IMR-90 (cell line): ENCODE results near the gene IL18BP. TPM values are rescaled to one million over a fixed set of nuclear protein-coding genes. Genes with fewer than 3 reads are reported as not detected.

ENCODE experiments used
- ATAC-seq: fragments of 200-7000 bp; cut with Tn5 transposase; 2 replicates; pipeline ENCODE4 v1.9.1; 2020; ENCODE audit warnings: low read depth, mild to moderate bottlenecking, moderate library complexity
- BruUV-seq: library from RNA; stranded (reverse); fragments of 400-500 nt; replicated peaks from 2 replicates; lab custom pipeline; 2021; lab: Mats Ljungman, UMichigan
- CTCF ChIA-PET: fragments of 300-600 bp; formaldehyde crosslinking; extraction: SDS; loops from one replicate; lab custom pipeline; 2021; ENCODE audit warnings: antibody characterized with exemption; lab: Yijun Ruan, JAX
- POLR2A ChIA-PET: fragments of 300-600 bp; sonication (Branson Sonifier 250); formaldehyde crosslinking; loops from one replicate; lab custom pipeline; 2022; ENCODE audit warnings: antibody characterized with exemption; ENCODE audit not compliant: unreplicated experiment; lab: Charles Lee
- DNase-seq: peaks from one replicate; pipeline ENCODE4 v3.0.0; 2013
- H2AFZ ChIP-seq: replicated peaks from 2 replicates; pipeline ENCODE3; 2013; ENCODE audit warnings: low read length, mild to moderate bottlenecking; ENCODE audit not compliant: poor library complexity
- H2AK5ac ChIP-seq: 2 replicates; pipeline ENCODE4 v1.6.1; 2013; ENCODE audit warnings: low read depth, low read length, inconsistent platforms
- H2AK9ac ChIP-seq: replicated peaks from 2 replicates; pipeline ENCODE3; 2013; ENCODE audit warnings: mild to moderate bottlenecking, low read depth, low read length, moderate library complexity; ENCODE audit not compliant: poor library complexity
- H2BK120ac ChIP-seq: 2 replicates; pipeline ENCODE4 v1.6.1; 2013; ENCODE audit warnings: low read depth, low read length, inconsistent platforms
- H2BK15ac ChIP-seq: 3 replicates; pipeline ENCODE4 v1.6.1; 2013; ENCODE audit warnings: low read depth, low read length, inconsistent platforms
- H2BK20ac ChIP-seq: 2 replicates; pipeline ENCODE4 v1.6.1; 2013; ENCODE audit warnings: low read depth, mild to moderate bottlenecking, inconsistent platforms, low read length, moderate library complexity
- H2BK5ac ChIP-seq: 2 replicates; pipeline ENCODE4 v1.6.1; 2013; ENCODE audit warnings: mild to moderate bottlenecking, low read depth, low read length, inconsistent platforms; ENCODE audit not compliant: poor library complexity, severe bottlenecking
- H3K14ac ChIP-seq: replicated peaks from 2 replicates; pipeline ENCODE4 v1.6.1; 2013; ENCODE audit warnings: low read depth, low read length, inconsistent platforms
- H3K18ac ChIP-seq: 2 replicates; pipeline ENCODE4 v1.6.1; 2013; ENCODE audit warnings: low read depth, low read length, control low read depth
- H3K23ac ChIP-seq: 2 replicates; pipeline ENCODE4 v1.6.1; 2013; ENCODE audit warnings: low read depth, low read length, inconsistent platforms
- H3K27ac ChIP-seq: 2 replicates; pipeline ENCODE4 v1.5.1; 2013; ENCODE audit warnings: mild to moderate bottlenecking, control low read depth, low read length; ENCODE audit not compliant: insufficient read depth
- H3K27me3 ChIP-seq: 2 replicates; pipeline ENCODE4 v1.6.1; 2013; ENCODE audit warnings: low read length; ENCODE audit not compliant: control insufficient read depth, insufficient read depth
- H3K36me3 ChIP-seq: 2 replicates; pipeline ENCODE4 v1.6.1; 2013; ENCODE audit warnings: low read length, mixed read lengths; ENCODE audit not compliant: control insufficient read depth, insufficient read depth
- H3K4ac ChIP-seq: 2 replicates; pipeline ENCODE4 v1.6.1; 2013; ENCODE audit warnings: low read depth, low read length, inconsistent platforms
- H3K4me1 ChIP-seq: 2 replicates; pipeline ENCODE4 v1.6.1; 2013; ENCODE audit warnings: low read length, mixed read lengths; ENCODE audit not compliant: control insufficient read depth, insufficient read depth
- H3K4me2 ChIP-seq: 2 replicates; pipeline ENCODE4 v1.6.1; 2013; ENCODE audit warnings: low read depth, mild to moderate bottlenecking, control low read depth, low read length, moderate library complexity
- H3K4me3 ChIP-seq: 2 replicates; pipeline ENCODE4 v1.5.1; 2013; ENCODE audit warnings: low read depth, mild to moderate bottlenecking, control low read depth, low read length, moderate library complexity; ENCODE audit not compliant: insufficient read depth
- H3K56ac ChIP-seq: 2 replicates; pipeline ENCODE4 v1.6.1; 2013; ENCODE audit warnings: low read length, inconsistent platforms; ENCODE audit not compliant: insufficient read depth; ENCODE audit errors: extremely low read depth
- H3K79me1 ChIP-seq, 2 experiments: 2 replicates each; pipeline ENCODE4 v1.6.1; 2013; ENCODE audit warnings: low read length in 2 of 2, inconsistent platforms in 1 of 2, low read depth in 1 of 2
- H3K9ac ChIP-seq: 2 replicates; pipeline ENCODE4 v1.6.1; 2013; ENCODE audit warnings: low read depth, low read length, control low read depth
- H3K9me1 ChIP-seq: 2 replicates; pipeline ENCODE4 v1.6.1; 2013; ENCODE audit warnings: low read length, inconsistent platforms; ENCODE audit not compliant: insufficient read depth
- H3K9me3 ChIP-seq: 2 replicates; pipeline ENCODE4 v1.6.1; 2013; ENCODE audit warnings: low read length; ENCODE audit not compliant: control insufficient read depth, insufficient read depth
- H4K20me1 ChIP-seq: 2 replicates; pipeline ENCODE4 v1.6.1; 2013; ENCODE audit warnings: low read length, inconsistent platforms; ENCODE audit not compliant: insufficient read depth
- H4K5ac ChIP-seq: 2 replicates; pipeline ENCODE4 v1.6.1; 2013; ENCODE audit warnings: mild to moderate bottlenecking, low read depth, low read length, control low read depth
- H4K8ac ChIP-seq, 2 experiments: 2 replicates each; pipeline ENCODE4 v1.6.1; 2013; ENCODE audit warnings: low read depth in 2 of 2, low read length in 2 of 2, control low read depth in 1 of 2, inconsistent platforms in 1 of 2
- H4K91ac ChIP-seq: 2 replicates; pipeline ENCODE4 v1.6.1; 2013; ENCODE audit warnings: low read depth, low read length, inconsistent platforms; ENCODE audit not compliant: insufficient read depth
- BHLHE40 ChIP-seq: fragments of 150-350 bp; IDR thresholded peaks from 2 replicates; pipeline ENCODE4 v1.6.1; 2016; ENCODE audit warnings: mild to moderate bottlenecking, low read depth, low read length
- CEBPB ChIP-seq: IDR thresholded peaks from 2 replicates; pipeline ENCODE4 v1.6.1; 2012; ENCODE audit warnings: low read depth, low read length, improper control_type of control experiment
- CHD1 ChIP-seq: IDR thresholded peaks from 2 replicates; pipeline ENCODE4 v1.6.1; 2012; ENCODE audit warnings: low read depth, low read length, improper control_type of control experiment
- FOS ChIP-seq: fragments of 150-350 bp; IDR thresholded peaks from 2 replicates; pipeline ENCODE4 v1.6.1; 2016; ENCODE audit warnings: low read depth, low read length
- MAFK ChIP-seq: IDR thresholded peaks from 2 replicates; pipeline ENCODE4 v1.6.1; 2012; ENCODE audit warnings: low read depth, low read length, improper control_type of control experiment
- MAZ ChIP-seq: IDR thresholded peaks from 2 replicates; pipeline ENCODE4 v1.6.1; 2012; ENCODE audit warnings: low read depth, mild to moderate bottlenecking, low read length, improper control_type of control experiment, moderate library complexity, borderline replicate concordance
- POLR2A ChIP-seq: IDR thresholded peaks from 2 replicates; pipeline ENCODE4 v1.6.1; 2012; ENCODE audit warnings: mild to moderate bottlenecking, low read depth, low read length
- RFX5 ChIP-seq: IDR thresholded peaks from 2 replicates; pipeline ENCODE4 v1.8.0; 2012; ENCODE audit warnings: low read depth, mild to moderate bottlenecking, low read length, moderate library complexity
- SMC3 ChIP-seq: fragments of 150-350 bp; IDR thresholded peaks from 2 replicates; pipeline ENCODE4 v1.6.1; 2016; ENCODE audit warnings: low read depth, mild to moderate bottlenecking, antibody characterized with exemption, low read length, moderate library complexity
- WGBS, 2 experiments: methylation state at CpG; one replicate each; pipeline versions ENCODE4 v1.1.5 to v1.1.7; 2013; ENCODE audit warnings: missing lambda C conversion rate in 2 of 2; ENCODE audit not compliant: insufficient read length in 1 of 2; ENCODE audit errors: extremely low coverage in 2 of 2; 5-methylcytosine and 5-hydroxymethylcytosine counted together
- dilution Hi-C: fragments of 300-500 bp; cut with HindIII; formaldehyde crosslinking; loops from one replicate; pipeline ENCODE4 v1.14.3; 2018; ENCODE audit warnings: low sequenced_read_pairs; ENCODE audit not compliant: unreplicated experiment
- in situ Hi-C: fragments of 300-500 bp; cut with MboI; formaldehyde crosslinking; loops from 3 replicates; pipeline ENCODE4 v1.14.3; 2019; ENCODE audit warnings: low sequenced_read_pairs, inconsistent platforms, mixed read lengths
- intact Hi-C: fragments of 100-400 bp; cut with micrococcal nuclease; formaldehyde crosslinking; loops from 2 replicates; pipeline ENCODE4 v1.10.0; 2022
- polyA plus RNA-seq, 3 experiments: library from polyadenylated mRNA; depleted of rRNA; stranded (reverse); fragments of >200 nt; gene quantifications; 2 replicates each; pipeline ENCODE4 v1.2.3, GENCODE V29; 2012; ENCODE audit warnings: low replicate concordance in 1 of 3
- total RNA-seq: library from RNA; depleted of rRNA; stranded (reverse); fragments of >200 nt; gene quantifications from 2 replicates; pipeline ENCODE4 v1.2.3, GENCODE V29; 2012
- TF ChIP-seq, protein P1 (sequence below): fragments of 150-350 bp; IDR thresholded peaks from 2 replicates; pipeline ENCODE4 v1.6.1; 2016; ENCODE audit warnings: low read depth, mild to moderate bottlenecking, low read length, moderate library complexity, borderline replicate concordance
- TF ChIP-seq, protein P2 (sequence below): conservative IDR thresholded peaks from 2 replicates; pipeline ENCODE4 v1.5.1; 2012; ENCODE audit warnings: mild to moderate bottlenecking, low read depth, low read length, improper control_type of control experiment
- TF ChIP-seq, protein P3 (sequence below): fragments of 150-350 bp; IDR thresholded peaks from 2 replicates; pipeline ENCODE4 v1.6.1; 2017; ENCODE audit warnings: mild to moderate bottlenecking, antibody characterized with exemption, low read length, low read depth

The IL18BP gene
- total and polyA plus RNA-seq, 2 of the 4 experiments (the other 2 are of a cell fraction) = 0.90 to 3.2 TPM

DNA sequence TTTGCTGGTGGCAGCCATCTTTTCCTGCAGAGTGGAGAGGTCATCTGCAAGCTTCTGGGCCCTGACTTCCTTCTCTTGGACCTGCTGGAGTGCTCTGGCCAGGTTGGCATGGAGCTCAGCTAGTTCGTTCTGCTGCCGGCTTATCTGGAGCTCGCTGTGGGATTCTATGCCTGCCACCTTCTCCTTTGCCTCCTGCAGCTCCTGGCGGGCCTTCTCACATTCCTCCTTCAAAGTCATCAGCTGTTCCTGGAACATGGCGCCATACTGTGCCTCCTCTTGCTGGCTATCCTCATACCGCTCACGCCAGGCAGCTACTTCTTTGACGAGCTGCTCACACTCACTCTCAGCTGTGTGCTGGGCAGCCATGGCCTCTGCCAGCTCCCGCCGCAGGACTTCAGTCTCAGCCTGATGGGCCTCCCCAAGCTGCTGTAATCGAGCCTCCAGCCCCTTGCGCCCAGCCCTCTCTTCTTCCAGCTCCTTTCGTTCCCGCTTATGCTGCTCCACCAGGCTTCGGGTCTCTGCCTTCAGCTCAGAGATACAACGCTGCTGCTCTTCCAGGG, 16.1 kb downstream of the IL18BP start:
- H3K9me3 ChIP-seq = no peaks in the 10 kb centered on the region
- H3K27me3 ChIP-seq = no peaks in the 10 kb centered on the region
- peaks cover 41% of the 10 kb centered on the region for H4K20me1 ChIP-seq
- no peak overlapping the region for H3K27ac ChIP-seq
- BruUV-seq = no TSS peak
- no peak overlapping the region for H2BK120ac ChIP-seq
- no peak overlapping the region for H3K4ac ChIP-seq
- H4K5ac ChIP-seq = no peak overlapping the region
- no peak overlapping the region for H3K14ac ChIP-seq
- H3K23ac ChIP-seq = no peak overlapping the region
- H3K36me3 ChIP-seq = peaks cover 96% of the 10 kb centered on the region
- in situ Hi-C loops = no loop called here
- ATAC-seq (no peak), DNase-seq (no peak)
- peaks cover 31 to 65% of the 10 kb centered on the region in 2 experiments for H3K79me1 ChIP-seq
- H3K9me1 ChIP-seq = 0 out of 2 replicates have a peak, but pooled peaks cover 5% of the 10 kb centered on the region
- H4K91ac ChIP-seq = no peak overlapping the region
- no peak overlapping the region for H3K4me3 ChIP-seq
- 98% methylated on average over 12 of the region's 16 CpGs; no CpG with 5 or more reads in 1 of the 2 experiments for WGBS, 2 experiments
- no peak overlapping the region for H2AK5ac ChIP-seq
- no peak overlapping the region for H2BK5ac ChIP-seq
- no peak overlapping the region for H3K9ac ChIP-seq
- intact Hi-C loops = no loop called here
- no peak overlapping the region for H2BK20ac ChIP-seq
- dilution Hi-C loops = no loop called here
- no peak overlapping the region for H4K8ac ChIP-seq
- H3K4me2 ChIP-seq = no peak overlapping the region
- ChIA-PET POLR2A (no interaction called here), CTCF (interaction anchor here (0.9 to 1.6 kb wide), 4 partner anchors 10 to 130 kb away, joined by 3 to 4 read pairs (median 3); no protein-coding TSS in a partner anchor)
- H3K4me1 ChIP-seq = no peaks in the 10 kb centered on the region
- H2BK15ac ChIP-seq = no peak overlapping the region
- TF ChIP-seq, protein P1, sequence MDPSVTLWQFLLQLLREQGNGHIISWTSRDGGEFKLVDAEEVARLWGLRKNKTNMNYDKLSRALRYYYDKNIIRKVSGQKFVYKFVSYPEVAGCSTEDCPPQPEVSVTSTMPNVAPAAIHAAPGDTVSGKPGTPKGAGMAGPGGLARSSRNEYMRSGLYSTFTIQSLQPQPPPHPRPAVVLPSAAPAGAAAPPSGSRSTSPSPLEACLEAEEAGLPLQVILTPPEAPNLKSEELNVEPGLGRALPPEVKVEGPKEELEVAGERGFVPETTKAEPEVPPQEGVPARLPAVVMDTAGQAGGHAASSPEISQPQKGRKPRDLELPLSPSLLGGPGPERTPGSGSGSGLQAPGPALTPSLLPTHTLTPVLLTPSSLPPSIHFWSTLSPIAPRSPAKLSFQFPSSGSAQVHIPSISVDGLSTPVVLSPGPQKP = no peak
- TF ChIP-seq MAFK (no peak), CEBPB (no peak), MAZ (no peak), RFX5 (no peak), FOS (no peak), SMC3 (no peak), POLR2A (no peak), BHLHE40 (no peak), CHD1 (no peak)
- TF ChIP-seq, protein P2, sequence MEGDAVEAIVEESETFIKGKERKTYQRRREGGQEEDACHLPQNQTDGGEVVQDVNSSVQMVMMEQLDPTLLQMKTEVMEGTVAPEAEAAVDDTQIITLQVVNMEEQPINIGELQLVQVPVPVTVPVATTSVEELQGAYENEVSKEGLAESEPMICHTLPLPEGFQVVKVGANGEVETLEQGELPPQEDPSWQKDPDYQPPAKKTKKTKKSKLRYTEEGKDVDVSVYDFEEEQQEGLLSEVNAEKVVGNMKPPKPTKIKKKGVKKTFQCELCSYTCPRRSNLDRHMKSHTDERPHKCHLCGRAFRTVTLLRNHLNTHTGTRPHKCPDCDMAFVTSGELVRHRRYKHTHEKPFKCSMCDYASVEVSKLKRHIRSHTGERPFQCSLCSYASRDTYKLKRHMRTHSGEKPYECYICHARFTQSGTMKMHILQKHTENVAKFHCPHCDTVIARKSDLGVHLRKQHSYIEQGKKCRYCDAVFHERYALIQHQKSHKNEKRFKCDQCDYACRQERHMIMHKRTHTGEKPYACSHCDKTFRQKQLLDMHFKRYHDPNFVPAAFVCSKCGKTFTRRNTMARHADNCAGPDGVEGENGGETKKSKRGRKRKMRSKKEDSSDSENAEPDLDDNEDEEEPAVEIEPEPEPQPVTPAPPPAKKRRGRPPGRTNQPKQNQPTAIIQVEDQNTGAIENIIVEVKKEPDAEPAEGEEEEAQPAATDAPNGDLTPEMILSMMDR = no peak
- TF ChIP-seq, protein P3, sequence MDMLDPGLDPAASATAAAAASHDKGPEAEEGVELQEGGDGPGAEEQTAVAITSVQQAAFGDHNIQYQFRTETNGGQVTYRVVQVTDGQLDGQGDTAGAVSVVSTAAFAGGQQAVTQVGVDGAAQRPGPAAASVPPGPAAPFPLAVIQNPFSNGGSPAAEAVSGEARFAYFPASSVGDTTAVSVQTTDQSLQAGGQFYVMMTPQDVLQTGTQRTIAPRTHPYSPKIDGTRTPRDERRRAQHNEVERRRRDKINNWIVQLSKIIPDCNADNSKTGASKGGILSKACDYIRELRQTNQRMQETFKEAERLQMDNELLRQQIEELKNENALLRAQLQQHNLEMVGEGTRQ = no peak
- no peak overlapping the region for H2AFZ ChIP-seq
- H3K18ac ChIP-seq = no peak overlapping the region
- no peak overlapping the region for H2AK9ac ChIP-seq
- H3K56ac ChIP-seq = no peak overlapping the region
